HG02678 (cell line): Measurements from ENCODE around the gene TMEM179.

Experiments used
- ATAC-seq: cut with Tn5 transposase; IDR thresholded peaks from one replicate; pipeline ENCODE4 v1.9.1; 2021; ENCODE audit warnings: mild to moderate bottlenecking, moderate library complexity; ENCODE audit not compliant: unreplicated experiment

The TMEM179 gene

DNA sequence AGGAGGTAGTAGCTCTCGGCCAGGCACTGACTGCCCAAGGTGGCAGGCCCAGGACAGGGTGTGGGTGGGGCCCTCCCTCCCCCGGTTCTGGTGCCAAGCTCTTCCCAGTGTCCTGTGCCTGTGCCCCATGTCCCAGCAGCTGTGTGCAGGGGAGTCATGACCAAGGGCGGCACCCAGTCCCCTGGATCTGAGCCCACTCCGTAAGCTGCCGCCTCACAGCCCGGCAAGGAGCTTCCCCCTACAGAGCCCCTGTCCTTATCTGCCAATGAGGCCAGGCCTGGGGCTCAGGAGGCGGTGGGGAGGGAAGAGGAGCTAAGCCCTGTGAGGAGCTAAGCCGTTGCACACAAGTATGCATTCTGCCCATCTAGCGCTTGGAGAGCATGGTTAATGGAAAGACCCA, 30.6 kb downstream of the TMEM179 start:
- no peak for ATAC-seq

DNA sequence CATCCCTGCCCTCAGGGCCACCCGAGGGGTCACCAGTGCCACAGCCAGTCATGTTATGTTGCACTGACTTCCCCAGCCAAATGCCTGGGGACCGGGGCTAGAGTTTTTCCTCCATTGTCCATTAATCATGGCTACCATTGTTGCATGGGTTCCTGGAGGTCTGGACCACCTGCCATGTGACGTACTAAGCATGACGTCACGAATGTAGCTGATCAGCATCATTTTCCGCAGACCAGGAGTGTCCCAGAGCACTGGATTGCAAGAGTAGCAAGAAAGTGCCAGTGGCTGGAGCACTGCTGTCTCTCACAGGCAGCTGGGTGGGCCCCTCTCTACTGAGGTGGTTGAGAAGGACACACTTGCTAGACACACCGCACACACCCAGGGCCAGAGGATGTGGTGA, 31.9 kb downstream of the TMEM179 start:
- no peak for ATAC-seq

DNA sequence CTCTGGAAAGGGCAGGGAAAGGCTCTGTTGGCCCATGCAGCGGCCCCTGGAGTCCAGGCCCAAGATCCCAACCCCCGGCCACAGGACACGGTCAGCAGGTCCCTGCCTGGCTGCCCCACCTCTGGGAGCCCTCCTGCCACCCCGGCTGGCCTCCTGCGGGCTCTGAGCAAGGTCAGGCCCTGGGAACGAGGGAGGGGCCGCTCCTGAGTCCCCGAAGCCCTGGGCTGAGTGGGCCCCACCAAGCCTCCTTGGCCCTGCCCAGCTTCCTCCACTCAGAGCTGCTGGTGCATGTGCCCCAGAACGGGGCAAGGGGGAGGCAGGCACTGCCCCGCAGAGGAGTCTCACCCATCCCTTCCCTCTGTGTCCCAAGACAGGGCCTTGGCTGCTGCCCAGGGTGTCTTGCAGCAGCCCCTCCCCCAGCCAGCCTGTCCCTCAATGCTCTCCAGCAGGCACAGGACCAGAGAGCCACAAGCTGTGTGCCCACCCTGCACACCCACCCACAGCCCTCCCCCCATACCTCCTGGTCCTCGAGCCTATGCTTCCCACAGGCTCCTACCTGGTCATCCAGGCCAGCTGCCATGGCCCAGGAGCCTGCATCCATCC, 32.4 kb downstream of the TMEM179 start:
- ATAC-seq: no peak

DNA sequence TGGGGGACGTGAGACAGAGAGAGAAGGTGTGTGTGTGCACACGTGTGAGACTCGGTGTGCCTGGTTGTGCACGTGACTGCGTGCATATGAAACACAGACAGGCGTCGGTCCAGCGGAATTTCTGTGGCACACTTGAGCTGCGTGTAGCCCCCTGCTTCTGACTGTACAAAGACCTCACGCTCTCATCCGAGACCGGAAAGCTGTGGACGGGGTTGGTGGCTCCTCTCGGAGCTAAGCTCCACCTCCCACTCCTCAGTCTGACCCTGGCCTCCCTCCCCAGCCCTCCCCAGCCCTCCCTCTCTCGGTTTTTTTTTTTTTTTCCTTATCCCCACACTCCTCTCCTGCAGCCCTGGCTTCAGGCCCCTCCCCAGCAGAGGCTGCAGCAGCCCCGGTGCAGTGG, 33.3 kb downstream of the TMEM179 start:
- no peak for ATAC-seq

DNA sequence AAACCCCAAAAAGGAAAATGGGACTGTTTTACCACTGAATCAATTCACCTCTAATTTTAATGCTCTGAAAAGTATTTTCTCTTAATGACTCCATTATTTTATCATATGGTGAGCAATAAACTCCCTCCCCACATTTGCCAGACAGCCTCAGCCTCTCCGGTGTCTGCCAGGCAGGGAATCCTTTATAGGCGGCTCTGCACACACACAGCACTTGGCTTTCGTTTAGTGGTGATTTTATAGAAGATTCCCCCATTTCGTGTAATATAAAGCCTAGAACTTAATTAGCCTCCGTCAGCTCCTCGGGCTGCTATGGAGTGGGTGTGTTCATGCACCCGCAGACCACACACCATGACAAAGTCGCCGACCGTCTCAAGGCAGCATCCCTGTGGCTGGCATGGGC, 35.1 kb downstream of the TMEM179 start:
- ATAC-seq: no peak

DNA sequence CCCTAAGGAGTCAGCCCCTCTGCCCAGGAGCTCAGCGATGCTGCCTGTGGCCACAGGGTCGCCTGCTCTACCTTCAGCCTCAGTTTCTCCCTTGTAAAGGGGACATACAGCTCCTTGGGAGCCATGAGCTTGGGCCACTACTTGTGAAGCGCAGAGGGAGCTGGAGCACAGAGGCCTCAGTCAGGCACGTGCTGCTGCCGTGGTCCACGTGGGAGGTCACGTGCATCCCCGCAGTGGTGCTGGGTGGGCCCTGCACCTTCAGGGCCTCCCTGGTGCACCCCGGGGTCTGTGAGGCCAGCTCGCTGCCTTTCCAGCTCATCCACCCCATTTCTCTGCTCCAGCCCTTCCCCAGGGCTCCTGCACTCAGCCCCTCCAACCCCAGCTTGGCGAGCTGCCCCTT, 36.0 kb downstream of the TMEM179 start:
- ATAC-seq: no peak

DNA sequence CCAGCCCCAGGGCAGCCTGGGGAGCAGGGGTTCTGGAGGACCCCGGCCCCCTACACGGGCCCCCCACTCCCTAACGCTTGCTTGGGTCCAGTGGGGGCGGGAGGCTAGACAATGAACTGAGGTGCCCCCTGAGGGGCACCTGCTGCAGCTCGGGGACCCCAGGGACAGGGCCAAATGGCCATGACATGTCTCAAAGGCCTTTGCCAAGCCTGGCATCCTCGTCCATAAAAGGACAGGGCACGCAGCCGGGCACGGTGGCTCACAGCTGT, 36.7 kb downstream of the TMEM179 start:
- no peak for ATAC-seq

DNA sequence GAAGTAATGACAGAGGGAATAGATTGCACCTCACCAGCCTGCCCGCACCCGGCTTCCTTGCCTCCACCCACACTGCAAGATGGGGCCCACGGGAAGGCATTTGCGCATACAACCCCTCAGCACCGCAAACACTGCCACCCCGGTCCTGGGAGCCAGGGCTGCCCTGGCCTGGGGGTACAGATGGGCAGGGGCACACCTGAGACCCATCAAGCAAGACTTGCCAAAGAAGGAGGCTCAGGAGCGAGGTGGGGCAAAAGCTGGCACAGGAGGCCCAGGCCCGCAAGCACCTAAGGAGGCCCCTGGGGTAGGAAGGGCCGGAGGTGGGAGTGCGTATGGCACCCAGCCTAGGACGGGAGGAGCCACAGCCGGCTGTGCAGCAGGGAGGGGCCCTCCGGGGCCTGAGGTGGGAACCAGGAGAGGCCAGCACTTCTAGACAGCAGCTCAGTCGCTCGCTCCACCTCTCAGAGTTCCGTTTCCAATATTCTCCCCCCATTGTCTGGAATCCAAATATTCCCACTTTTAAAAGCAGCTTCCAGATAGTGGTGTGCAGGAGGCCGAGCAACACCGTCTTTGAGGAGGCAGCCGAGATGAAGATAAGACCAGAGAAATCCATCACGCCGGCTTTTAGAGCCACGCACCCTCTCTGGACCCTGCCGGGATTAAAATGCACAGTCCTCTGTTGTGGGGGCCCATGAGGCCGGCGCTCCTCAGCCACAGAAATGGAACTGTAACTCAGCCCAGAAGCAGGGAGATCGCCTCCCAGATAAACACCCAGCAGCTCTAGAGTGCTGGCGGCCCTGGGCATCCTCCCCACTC, 37.2 kb downstream of the TMEM179 start:
- ATAC-seq: no peak

DNA sequence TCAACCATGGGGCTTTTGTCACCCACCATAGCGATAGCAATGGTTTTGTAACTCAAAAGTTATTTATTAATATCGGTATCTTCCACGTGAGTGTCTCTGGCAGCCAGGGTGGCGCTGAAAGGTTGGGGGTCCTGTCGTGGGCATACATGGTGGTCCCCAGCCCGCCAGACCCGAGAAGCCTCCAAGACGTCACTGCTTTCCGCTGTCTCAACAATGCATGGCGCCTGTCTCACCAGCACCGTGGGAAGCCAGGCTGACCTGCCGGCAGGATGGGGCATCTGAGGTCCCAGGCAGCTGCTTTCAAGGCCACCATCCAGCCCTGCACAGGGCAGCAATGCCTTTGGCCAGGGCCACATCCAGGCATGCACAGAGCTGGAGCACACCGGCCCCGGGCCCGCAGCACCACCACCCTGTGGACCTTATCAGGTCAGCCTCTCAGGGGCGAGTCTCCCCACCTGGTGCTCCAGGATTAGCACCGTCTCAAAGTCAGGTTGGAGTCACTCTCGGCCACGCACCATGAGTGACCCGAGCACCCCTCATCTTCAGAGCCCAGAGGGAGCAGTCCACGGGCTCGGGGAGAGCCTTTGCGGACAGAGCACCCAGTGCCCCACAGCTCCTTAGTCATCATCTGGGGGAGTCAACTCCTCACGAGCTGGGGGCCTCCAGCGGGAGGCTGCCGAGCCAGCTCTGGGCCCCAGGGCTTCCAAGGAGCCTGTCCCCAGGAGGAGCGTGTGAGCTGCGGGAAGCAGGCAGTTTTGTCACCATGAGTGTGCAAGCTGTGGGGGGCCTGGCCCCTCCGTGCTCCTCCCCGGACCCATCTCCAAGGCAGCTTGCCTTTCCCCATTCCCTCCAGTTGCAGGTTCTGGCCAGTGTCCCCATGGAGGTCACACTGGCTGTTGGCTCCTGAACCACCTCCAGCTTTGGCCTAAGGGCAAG, 39.6 kb downstream of the TMEM179 start:
- no peak for ATAC-seq

DNA sequence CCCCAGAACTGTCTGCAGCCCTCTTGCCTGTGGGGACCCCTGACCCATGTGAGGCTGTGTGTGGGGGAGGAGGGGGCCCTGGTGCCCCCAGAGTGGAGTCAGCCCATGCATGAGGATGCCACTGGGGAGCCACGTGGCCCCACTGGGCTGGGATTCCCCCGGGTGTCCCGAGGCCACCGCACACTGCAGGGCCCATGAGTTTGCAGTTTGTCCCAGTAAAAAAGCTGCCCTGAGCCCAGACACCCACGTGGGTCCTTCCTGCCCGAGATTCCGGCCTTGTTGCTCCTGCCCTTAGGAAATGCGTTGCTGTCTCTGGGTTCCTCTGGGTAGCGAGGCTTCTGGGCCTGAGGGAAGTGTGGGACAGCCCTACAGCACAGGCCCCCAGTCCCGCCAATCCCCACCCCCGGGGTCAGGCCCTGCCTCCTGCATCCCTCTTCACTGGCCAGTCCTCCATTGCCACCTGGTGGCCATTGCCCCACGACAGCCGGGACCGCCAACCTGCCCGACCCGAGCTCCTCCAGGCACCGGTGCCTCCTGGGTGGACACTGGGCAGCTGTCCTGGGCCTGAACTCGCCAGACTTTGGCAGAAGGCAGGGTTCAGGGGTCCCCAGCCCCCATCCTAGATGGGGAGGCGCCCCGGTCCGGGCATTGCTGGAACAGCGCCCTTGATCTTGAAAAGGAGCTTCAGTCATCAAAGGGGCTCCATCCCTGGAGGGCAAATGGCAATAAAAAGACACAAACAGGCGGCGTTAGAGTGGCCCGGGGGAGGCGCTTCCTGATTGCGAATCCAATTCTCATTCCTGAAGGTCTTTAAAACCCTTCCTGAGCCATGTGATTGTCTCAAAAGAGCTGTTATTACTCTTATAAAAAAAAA, 40.6 kb downstream of the TMEM179 start:
- no peak for ATAC-seq

DNA sequence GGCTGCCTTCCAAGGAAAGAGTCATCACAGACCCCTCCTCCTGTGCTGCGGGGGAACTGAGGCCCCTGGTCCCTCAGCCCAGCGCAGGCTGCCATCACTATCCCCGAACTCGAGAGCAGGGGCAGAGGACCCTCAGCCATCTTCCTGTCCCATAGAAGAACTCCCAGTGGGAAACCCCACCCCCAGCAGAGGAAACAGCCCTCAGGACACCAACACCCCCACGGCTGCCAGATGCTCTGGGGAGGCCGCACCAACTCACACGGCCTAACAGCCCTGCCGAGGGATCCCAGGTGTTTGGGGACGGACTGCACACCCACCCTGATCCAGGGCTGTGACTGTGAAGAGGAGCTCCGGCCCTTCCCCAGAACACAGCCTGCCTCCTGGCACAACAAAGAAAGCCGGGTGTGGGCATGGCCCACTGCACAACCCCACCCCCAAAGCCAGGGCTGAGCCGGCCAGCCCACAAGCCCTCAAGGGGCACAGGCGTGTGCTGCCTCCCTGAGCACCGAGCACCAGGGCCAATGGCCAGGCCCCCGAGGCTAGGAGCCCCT, 41.3 kb downstream of the TMEM179 start:
- no peak for ATAC-seq

DNA sequence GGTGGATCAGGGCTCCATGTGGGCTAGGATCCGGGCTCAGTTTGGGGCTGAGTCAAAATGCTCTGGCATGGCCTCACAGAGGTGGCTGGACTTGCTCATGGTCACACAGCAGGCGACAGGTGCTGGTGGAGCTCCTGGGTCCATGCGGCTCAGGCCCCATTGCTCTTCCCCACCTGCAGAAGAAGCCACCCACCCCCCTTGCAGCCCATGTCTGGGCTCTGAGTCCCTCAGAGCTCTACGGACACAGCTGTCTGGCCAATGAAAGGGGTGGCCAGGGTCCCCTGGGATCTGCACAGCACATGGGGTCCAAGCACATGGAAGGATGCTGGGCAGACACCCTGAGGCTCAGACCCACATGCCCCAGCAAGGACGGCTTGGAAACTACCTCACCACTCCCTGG, 42.0 kb downstream of the TMEM179 start:
- no peak for ATAC-seq

DNA sequence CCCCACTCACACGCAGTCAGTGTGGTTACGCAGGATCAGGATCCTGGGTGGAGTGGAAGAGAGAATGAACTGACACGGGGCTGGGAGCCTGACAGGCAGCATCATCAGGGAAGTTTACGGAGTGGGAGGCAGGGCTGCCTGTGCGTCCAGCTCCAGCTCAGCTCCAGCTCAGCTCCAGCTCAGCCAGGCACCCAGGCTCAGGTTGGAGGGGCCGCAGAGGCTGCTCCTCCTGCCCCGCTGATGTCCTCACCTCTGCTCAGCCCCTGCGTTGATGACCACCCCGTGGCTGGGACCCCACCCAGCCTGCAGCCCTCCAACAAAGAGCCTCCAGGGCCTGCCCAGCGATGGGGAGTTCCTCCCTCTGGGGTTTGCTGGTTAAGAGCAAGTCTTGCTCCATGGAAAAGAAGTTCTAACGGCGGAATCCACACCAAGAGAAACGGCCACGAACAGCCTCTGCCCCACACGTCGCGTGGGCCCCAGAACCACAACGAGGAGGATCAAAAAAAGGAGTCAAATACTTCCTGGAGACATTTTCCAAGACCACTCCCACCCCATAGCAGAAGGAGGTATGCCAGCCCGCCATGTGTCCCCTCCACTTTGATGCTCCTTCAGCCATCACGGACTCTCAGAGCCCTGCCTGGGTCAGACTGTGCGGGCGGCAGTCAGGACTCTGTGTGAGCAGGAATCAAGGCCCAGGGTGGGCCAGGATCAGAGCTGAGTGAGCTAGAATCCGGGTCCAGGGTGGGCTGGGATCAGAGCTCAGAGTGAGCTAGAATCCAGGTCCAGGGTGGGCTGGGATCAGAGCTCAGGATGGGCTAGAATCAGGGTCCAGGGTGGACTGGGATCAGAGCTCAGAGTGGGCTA, 42.7 kb downstream of the TMEM179 start:
- no peak for ATAC-seq

DNA sequence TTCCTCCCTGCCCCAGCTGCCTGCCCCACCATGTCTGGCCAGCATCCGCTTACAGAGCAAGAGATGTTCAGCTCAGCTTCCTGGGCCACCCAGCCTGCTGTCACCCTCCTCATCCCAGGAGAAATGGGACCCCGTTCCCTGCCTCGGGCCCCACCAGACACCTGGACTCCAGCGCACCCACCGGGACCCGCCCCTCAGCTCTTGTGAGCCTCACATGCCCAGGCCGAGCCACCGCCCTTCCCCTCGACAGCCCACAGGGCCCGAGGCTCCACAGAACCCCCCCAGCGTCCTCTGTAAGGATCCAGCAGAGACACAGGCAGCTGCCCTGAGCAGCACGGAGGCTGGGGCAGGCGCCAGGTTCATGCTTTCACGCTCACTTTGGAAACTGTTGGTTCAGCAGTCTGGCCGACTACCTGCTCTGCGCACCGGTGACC, 43.4 kb downstream of the TMEM179 start:
- ATAC-seq: no peak

DNA sequence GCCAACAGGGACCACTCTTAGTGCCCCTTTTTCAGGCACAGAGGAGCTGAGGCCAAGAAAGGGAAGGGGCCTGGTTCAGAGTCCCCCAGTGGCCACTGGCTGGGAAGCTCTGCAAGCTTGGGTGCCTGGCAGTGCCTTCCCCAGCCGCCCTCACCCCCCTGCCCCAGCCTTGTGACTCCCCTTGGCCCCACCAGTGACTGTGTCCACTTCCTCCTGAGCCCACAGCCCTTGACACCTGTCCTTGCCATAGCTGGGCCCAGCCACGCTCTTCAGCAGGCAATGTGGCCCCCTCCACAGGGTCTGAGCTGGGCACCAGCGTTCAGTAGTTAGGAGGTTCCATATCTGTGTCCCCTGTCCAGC, 44.0 kb downstream of the TMEM179 start:
- no peak for ATAC-seq

DNA sequence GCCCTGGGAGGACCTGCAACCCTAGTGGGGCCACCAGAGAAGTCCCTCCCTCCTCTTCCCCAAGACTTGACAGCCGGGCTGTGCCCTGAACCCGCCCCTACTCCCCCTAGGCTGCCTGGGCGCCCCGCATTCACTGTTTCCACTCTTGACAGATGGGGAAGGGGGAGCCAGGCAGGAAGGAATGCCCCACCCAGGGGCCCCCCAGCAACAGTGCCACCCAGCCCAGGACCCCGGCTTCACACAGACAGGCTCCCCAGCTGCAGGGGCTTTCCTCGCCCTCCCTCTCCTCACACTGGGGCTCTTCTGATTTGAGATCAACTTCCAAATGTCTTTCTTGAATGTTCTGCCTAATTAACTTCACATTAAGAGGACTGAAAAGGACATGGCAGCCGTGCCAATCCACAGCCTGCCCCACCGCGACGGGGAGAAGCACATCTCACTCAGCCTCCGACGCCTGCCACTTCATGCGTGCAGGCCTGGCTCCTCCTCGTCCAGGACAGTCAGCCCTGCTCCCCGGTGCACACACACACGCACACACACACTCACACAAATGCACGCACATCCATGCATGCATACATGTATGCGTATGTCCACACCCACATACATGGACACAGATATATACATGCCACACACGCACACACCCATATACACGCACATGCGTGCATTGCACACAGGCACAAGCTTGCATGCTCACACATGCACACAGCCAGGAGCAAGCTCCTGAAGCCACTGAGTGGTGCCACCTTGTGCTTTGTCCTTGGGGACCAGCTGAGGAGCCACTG, 44.6 kb downstream of the TMEM179 start:
- no peak for ATAC-seq

DNA sequence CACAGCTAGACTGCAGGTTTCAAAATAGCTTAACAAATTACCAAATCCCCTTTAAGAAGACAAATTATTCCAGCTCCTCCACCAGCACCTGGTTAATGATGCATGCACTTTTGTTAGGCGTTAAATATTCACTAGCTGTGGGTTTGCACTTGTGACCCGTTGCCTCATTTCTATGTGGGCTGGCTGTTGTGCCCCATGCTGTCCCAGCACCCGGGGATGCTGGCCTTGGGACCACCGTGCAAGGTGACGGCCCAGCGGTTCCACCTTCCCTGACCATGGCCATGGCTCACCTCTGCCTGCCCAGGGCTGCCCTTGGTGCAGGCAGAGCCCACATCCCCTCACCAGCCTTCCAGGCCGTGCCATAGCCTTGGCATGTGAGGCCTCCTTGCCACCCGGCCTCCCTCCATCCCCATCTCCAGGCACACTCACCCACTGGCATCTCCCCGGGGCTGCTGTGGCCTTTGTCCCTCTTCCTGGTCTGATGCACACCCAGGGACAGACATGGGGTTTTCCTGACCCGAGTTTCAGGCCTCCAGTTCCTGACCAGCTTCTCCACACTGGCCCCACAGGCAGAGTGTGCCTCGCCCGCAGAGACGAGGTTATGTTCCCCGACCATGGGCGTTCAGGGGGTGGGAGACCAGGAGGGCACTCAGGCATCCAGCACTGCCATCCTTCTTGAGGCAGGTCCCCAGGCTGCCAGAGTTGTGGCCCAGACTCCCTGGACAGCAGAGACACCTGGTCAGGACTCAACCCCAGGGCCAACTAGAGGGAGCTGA, 45.4 kb downstream of the TMEM179 start:
- no peak for ATAC-seq
